Activated effector memory CD4-positive, alpha-beta T cell treated with Interleukin-2 at 50 U/mL for 16 hours (primary cell): Measurements from ENCODE around the gene LATS2.
"Not testable (repeated sequence)": the region's sequence is repeated elsewhere in the genome, so short reads cannot be mapped to it uniquely, and the experiment has no call there.

Experiments used
- DNase-seq: peaks from one replicate; pipeline ENCODE4 v3.0.0-alpha.2; 2020

LATS2 gene

GRCh38 chr13:20952838-20953237 is 108.5 kb downstream of the LATS2 start:
- no peak for DNase-seq

DNA sequence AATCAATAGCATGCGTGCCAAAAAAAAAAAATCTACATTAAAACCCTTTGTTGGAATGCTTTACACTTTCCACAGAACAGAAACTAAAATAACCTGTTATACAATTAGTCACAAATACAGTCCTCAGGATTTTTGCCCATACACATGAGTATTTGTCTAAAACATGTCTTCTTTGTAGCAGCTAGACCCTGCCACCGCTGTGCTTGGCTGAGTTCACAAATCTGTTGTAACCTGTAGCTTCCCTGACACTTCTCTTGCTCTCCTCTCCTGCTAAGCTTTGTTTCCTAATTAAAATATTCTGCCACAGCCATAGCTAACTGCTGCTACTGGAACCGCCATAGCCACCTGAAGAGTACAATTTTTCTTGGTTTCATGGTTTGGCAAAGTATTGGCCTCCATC is 113.4 kb downstream of the LATS2 start:
- DNase-seq, result not testable (repeated sequence)

DNA sequence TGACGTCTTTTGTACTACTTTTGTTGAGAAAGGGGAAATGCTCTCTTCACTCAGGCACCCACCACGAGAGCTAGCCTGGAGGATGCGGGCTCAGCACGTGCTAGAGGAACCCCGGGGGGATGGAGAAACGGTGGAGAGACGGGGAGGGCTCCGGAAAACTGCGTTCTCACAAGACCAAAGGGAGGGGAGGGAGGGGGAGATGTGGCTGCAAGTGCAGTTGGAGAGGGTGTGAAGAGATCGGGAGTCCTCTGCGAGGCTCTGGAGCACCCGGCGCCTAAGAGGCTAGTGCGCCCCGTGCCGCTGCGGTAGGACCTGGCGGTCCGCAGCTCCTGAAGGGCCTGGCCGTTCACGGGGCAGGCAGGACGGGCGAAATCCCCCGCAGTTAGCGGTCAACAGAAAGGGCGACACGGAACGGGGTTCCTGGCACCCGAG is 115.4 kb downstream of the LATS2 start:
- DNase-seq, result no peak

DNA sequence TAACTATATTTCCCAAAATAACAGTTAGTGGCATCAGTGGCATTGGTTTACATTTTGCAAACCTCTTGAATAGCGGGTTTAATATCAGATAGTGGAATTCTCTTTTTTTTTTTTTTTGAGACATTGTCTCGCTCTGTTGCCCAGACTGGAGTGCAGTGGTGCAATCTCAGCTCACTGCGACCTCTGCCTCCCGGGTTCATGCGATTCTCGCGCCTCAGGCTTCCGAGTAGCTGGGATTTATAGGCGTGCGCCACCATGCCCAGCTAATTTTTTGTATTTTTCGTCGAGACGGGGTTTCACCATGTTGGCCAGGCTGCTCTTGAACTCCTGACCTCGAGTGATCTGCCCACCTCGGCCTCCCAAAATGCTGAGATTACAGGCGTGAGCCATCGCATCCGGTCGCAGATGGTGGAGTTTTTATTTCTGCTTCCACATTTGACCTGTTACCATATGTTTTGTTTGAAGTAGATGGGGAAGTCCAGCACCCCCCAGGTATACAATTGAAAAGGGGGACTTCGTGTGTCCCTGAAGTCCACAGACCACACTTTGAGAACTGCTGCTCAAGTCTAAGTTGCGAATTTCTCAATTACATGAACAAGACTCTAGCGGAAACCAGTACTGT is 118.3 kb downstream of the LATS2 start:
- DNase-seq, result no peak

- not testable (repeated sequence) for DNase-seq
These were observed 120.9 kb downstream of the LATS2 start for GRCh38 chr13:20940511-20940910.

- DNase-seq, result no peak
These were observed 121.3 kb downstream of the LATS2 start for GRCh38 chr13:20940083-20940482.

DNA sequence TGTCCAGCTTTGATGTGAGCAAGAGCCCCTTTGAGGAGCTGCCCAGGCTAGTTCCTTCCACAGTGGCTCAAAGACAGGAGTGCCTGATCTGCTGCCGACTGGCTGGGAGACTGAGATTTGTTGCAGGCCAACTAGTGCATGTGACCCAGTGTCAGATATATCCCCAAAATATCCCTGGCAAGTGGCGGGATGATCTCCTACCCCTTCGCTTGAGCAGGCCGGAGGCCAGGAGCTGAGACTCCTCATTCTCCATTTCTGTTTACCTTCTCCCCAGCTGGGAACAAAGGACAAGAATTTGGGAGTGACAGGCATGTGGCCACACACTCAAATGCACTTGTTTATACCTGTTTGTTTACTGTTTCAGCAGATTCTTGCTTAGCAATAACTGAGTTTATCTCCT is 121.7 kb downstream of the LATS2 start:
- DNase-seq, result no peak

DNA sequence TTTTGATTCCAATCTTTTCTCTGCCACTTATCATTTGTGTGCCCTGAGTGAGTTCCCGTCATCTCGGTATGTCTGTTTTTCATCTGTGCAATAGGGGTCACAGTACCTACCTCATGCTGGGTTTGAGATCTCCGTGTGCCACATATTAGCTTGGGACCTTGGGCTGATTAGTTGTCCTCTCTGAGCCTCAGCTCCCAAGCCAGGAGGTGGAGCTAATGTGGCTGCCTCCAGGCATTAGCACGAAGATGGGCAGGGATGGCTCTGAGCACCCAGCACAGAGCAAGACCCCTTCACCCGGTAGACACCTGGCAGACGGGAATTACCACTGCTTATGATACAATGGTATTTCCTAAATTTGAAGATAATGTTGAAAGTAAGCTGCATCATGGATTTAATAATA is 123.1 kb downstream of the LATS2 start:
- no peak for DNase-seq

GRCh38 chr13:20927596-20928257 is 133.7 kb downstream of the LATS2 start:
- DNase-seq, result no peak

GRCh38 chr13:20925395-20925790 is 136.0 kb downstream of the LATS2 start:
- DNase-seq, result not testable (repeated sequence)

GRCh38 chr13:20924758-20925394 is 136.5 kb downstream of the LATS2 start:
- peak; percentile 33 for DNase-seq

DNA sequence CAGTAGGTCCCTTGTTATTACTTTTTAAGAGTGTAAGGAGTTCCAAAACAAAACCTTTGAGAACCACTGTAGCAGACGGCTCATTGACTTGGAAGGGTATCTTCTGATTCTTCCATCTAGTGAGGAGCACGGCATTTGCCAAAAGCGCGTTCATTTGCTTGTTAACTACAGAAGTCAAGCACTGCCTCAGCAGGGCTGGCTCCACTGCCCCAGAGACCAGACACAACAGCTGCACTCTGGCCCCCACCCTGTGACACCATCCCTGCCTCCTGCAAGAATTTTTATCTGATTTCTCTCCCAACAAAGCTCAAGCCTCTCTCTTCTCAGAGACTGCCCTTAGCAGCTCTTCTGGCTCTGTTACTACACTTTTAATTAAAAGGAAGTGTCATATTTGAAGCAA is 138.1 kb downstream of the LATS2 start:
- DNase-seq, result no peak
